NT2/D1 (cell line): ENCODE results near the gene DMPK.

Source experiments
- YY1 ChIP-seq: IDR thresholded peaks from 2 replicates; pipeline ENCODE4 v1.6.1; 2011; ENCODE audit not compliant: insufficient read length, insufficient read depth
- ZNF274 ChIP-seq: IDR thresholded peaks from 2 replicates; pipeline ENCODE4 v1.6.1; 2011; ENCODE audit warnings: mild to moderate bottlenecking, low read depth, low read length

GRCh38 chr19:45784096-45784495 is 1.8 kb upstream of the DMPK start:
- TF ChIP-seq YY1 (no peak), ZNF274 (no peak)
